ENCODE results near the gene TYSND1.

DNA sequence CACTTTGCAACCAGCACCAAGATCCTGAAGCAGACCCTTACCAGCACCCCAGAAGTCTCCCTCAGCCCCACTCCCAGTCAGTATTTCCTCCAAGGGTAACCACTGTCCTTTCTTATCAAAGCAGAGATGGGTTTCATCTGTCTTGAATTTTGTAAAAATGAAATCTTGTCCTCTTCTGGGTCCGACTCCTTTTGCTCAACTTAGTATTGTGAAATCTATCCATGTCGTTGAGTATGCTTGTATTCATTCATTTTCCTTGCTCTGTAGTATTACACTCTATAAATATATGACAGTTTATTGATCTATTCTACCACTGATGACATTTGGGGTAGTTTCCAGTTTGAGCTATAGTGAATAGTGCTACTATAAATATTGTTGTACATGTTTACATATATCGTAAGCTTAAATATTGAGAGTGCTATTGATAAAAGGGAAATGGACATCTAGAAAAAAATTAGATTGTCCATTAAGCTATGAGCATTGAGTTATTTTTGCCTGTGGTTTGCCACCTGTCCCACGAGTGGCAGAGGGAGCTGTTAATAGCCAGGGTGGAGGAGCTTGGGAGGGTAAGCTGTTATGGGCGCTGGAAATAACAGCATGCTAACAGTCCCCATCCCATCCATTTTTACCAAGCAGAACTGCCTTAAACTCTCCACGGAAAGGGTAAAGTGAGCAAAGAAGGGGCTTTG is 50.3 kb downstream of the TYSND1 start:
- TF ChIP-seq, protein P1, sequence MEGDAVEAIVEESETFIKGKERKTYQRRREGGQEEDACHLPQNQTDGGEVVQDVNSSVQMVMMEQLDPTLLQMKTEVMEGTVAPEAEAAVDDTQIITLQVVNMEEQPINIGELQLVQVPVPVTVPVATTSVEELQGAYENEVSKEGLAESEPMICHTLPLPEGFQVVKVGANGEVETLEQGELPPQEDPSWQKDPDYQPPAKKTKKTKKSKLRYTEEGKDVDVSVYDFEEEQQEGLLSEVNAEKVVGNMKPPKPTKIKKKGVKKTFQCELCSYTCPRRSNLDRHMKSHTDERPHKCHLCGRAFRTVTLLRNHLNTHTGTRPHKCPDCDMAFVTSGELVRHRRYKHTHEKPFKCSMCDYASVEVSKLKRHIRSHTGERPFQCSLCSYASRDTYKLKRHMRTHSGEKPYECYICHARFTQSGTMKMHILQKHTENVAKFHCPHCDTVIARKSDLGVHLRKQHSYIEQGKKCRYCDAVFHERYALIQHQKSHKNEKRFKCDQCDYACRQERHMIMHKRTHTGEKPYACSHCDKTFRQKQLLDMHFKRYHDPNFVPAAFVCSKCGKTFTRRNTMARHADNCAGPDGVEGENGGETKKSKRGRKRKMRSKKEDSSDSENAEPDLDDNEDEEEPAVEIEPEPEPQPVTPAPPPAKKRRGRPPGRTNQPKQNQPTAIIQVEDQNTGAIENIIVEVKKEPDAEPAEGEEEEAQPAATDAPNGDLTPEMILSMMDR (IDR thresholded peaks at IDR 0.05), result no peak
- TF ChIP-seq POLR2AphosphoS5 (IDR thresholded peaks at IDR 0.05; ENCODE audit: low read depth, low read length), result no peak
- TF ChIP-seq SIN3A (IDR thresholded peaks at IDR 0.05; ENCODE audit: borderline replicate concordance, insufficient read depth, low read depth, low read length), result no peak

Data from Panc1 (cell line).